H9 (cell line): ENCODE data around the gene GGTLC2. TPM values are rescaled to one million over a fixed set of nuclear protein-coding genes. Genes with fewer than 3 reads are reported as not detected.
"Not testable (repeated sequence)": the region's sequence is repeated elsewhere in the genome, so short reads cannot be mapped to it uniquely, and the experiment has no call there.

ENCODE experiments used
- DNase-seq: peaks from one replicate; pipeline ENCODE4 v3.0.0-alpha.2; 2017
- H2AFZ ChIP-seq: one replicate; pipeline ENCODE4 v1.6.1; 2013; ENCODE audit warnings: mild to moderate bottlenecking, low read length, control low read depth, moderate library complexity
- H2AK5ac ChIP-seq: 2 replicates; pipeline ENCODE4 v1.6.1; 2013; ENCODE audit warnings: low read length, control low read depth, mixed read lengths; ENCODE audit not compliant: insufficient read length
- H2BK120ac ChIP-seq: one replicate; pipeline ENCODE4 v1.6.1; 2013; ENCODE audit warnings: low read depth, mild to moderate bottlenecking, low read length, control low read depth, inconsistent platforms; ENCODE audit not compliant: poor library complexity, severe bottlenecking
- H2BK12ac ChIP-seq: 2 replicates; pipeline ENCODE4 v1.6.1; 2013; ENCODE audit warnings: low read length, control low read depth, mixed read lengths, low read depth; ENCODE audit not compliant: insufficient read length
- H2BK15ac ChIP-seq: 2 replicates; pipeline ENCODE4 v1.6.1; 2013; ENCODE audit warnings: low read depth, low read length, control low read depth
- H2BK20ac ChIP-seq: one replicate; pipeline ENCODE4 v1.6.1; 2013; ENCODE audit warnings: low read depth, mild to moderate bottlenecking, low read length, control low read depth, inconsistent platforms; ENCODE audit not compliant: poor library complexity, severe bottlenecking
- H2BK5ac ChIP-seq: 2 replicates; pipeline ENCODE4 v1.6.1; 2013; ENCODE audit warnings: low read length, control low read depth, mixed read lengths; ENCODE audit not compliant: insufficient read length
- H3K14ac ChIP-seq: 2 replicates; pipeline ENCODE4 v1.6.1; 2013; ENCODE audit warnings: low read length, control low read depth; ENCODE audit not compliant: insufficient read depth
- H3K18ac ChIP-seq: 2 replicates; pipeline ENCODE4 v1.6.1; 2013; ENCODE audit warnings: low read depth, mild to moderate bottlenecking, mixed read lengths, low read length, control low read depth; ENCODE audit not compliant: insufficient read length
- H3K23ac ChIP-seq: 2 replicates; pipeline ENCODE4 v1.6.1; 2013; ENCODE audit warnings: low read length, control low read depth, mixed read lengths, low read depth; ENCODE audit not compliant: insufficient read length
- H3K23me2 ChIP-seq: 2 replicates; pipeline ENCODE4 v1.6.1; 2013; ENCODE audit warnings: low read depth, mild to moderate bottlenecking, mixed read lengths, low read length, control low read depth; ENCODE audit not compliant: insufficient read length, poor library complexity, severe bottlenecking
- H3K27ac ChIP-seq: 2 replicates; pipeline ENCODE4 v1.5.1; 2013; ENCODE audit warnings: low read length, control low read depth, mixed read lengths, low read depth; ENCODE audit not compliant: insufficient read length
- H3K27me3 ChIP-seq: 2 replicates; pipeline ENCODE4 v1.6.1; 2013; ENCODE audit warnings: low read length, control low read depth, inconsistent platforms; ENCODE audit not compliant: insufficient read depth
- H3K4ac ChIP-seq: 2 replicates; pipeline ENCODE4 v1.6.1; 2013; ENCODE audit warnings: low read depth, mild to moderate bottlenecking, control low read depth, inconsistent platforms, low read length, moderate library complexity
- H3K4me1 ChIP-seq: 2 replicates; pipeline ENCODE4 v1.6.1; 2013; ENCODE audit warnings: low read length, control low read depth, inconsistent platforms; ENCODE audit not compliant: insufficient read depth
- H3K4me2 ChIP-seq: 2 replicates; pipeline ENCODE4 v1.6.1; 2013; ENCODE audit warnings: low read length, control low read depth, mixed read lengths; ENCODE audit not compliant: insufficient read length, insufficient read depth
- H3K56ac ChIP-seq: 2 replicates; pipeline ENCODE4 v1.6.1; 2013; ENCODE audit warnings: low read depth, mild to moderate bottlenecking, mixed read lengths, low read length, control low read depth; ENCODE audit not compliant: insufficient read length
- H3K79me1 ChIP-seq: 2 replicates; pipeline ENCODE4 v1.6.1; 2013; ENCODE audit warnings: low read depth, mild to moderate bottlenecking, moderate library complexity, low read length, control low read depth, inconsistent platforms; ENCODE audit not compliant: insufficient read depth, poor library complexity, severe bottlenecking
- H3K79me2 ChIP-seq: 2 replicates; pipeline ENCODE4 v1.6.1; 2013; ENCODE audit warnings: low read length, control low read depth, inconsistent platforms; ENCODE audit not compliant: insufficient read depth
- H3K9ac ChIP-seq: 2 replicates; pipeline ENCODE4 v1.6.1; 2013; ENCODE audit warnings: low read length, control low read depth, mixed read lengths; ENCODE audit not compliant: insufficient read length; ENCODE audit errors: extremely low read depth
- H3K9me3 ChIP-seq: one replicate; pipeline ENCODE4 v1.6.1; 2013; ENCODE audit warnings: low read depth, low read length, inconsistent platforms; ENCODE audit not compliant: control insufficient read depth
- H3T11ph ChIP-seq: one replicate; pipeline ENCODE4 v1.6.1; 2013; ENCODE audit warnings: mild to moderate bottlenecking, low read length, control low read depth, inconsistent platforms
- H4K20me1 ChIP-seq: one replicate; pipeline ENCODE4 v1.6.1; 2013; ENCODE audit not compliant: control insufficient read depth, insufficient read length, insufficient read depth
- H4K5ac ChIP-seq: 2 replicates; pipeline ENCODE4 v1.6.1; 2013; ENCODE audit warnings: low read depth, mild to moderate bottlenecking, mixed read lengths, low read length, control low read depth; ENCODE audit not compliant: insufficient read length
- H4K8ac ChIP-seq: replicated peaks from 2 replicates; pipeline ENCODE4 v1.6.1; 2013; ENCODE audit warnings: low read length, control low read depth, mixed read lengths, low read depth; ENCODE audit not compliant: insufficient read length
- H4K91ac ChIP-seq: 2 replicates; pipeline ENCODE4 v1.6.1; 2013; ENCODE audit warnings: low read depth, mild to moderate bottlenecking, moderate library complexity, mixed read lengths, low read length, control low read depth; ENCODE audit not compliant: insufficient read length
- H3K27ac Mint-ChIP-seq, 3 experiments: 2 replicates in 2 of 3; 3 replicates in 1 of 3; pipeline ENCODE4 v1.8.0; 2020 to 2021; ENCODE audit warnings: mixed read lengths in 3 of 3, mild to moderate bottlenecking in 1 of 3, moderate library complexity in 1 of 3
- H3K27me3 Mint-ChIP-seq: 2 replicates; pipeline ENCODE4 v1.8.0; 2021; ENCODE audit warnings: low read depth, mild to moderate bottlenecking, moderate library complexity, mixed read lengths
- H3K36me3 Mint-ChIP-seq, 3 experiments: 2 replicates in 2 of 3; 3 replicates in 1 of 3; pipeline ENCODE4 v1.8.0; 2020 to 2021; ENCODE audit warnings: low read depth in 3 of 3, mixed read lengths in 3 of 3; ENCODE audit not compliant: insufficient read depth in 1 of 3
- H3K4me1 Mint-ChIP-seq, 2 experiments: 2 replicates each; pipeline ENCODE4 v1.8.0; 2020; ENCODE audit warnings: mixed read lengths in 2 of 2
- H3K4me3 Mint-ChIP-seq, 2 experiments: 2 replicates in 1 of 2; 3 replicates in 1 of 2; pipeline ENCODE4 v1.8.0; 2020 to 2021; ENCODE audit warnings: mild to moderate bottlenecking in 2 of 2, mixed read lengths in 2 of 2, moderate library complexity in 1 of 2
- H3K9me3 Mint-ChIP-seq, 2 experiments: 2 replicates in 1 of 2; 3 replicates in 1 of 2; pipeline ENCODE4 v1.8.0; 2020; ENCODE audit warnings: mild to moderate bottlenecking in 2 of 2, mixed read lengths in 2 of 2, moderate library complexity in 1 of 2
- WGBS: extraction: QIAGEN DNeasy Blood & Tissue Kit; methylation state at CpG from one replicate; pipeline ENCODE4 v1.1.7; 2013; ENCODE audit warnings: missing lambda C conversion rate, low lambda C conversion rate, mixed read lengths; ENCODE audit not compliant: insufficient read length; ENCODE audit errors: extremely low coverage; 5-methylcytosine and 5-hydroxymethylcytosine counted together
- total RNA-seq: library from RNA; stranded (reverse); gene quantifications from 2 replicates; pipeline ENCODE4 v1.2.1, GENCODE V29; 2021

Gene GGTLC2
- total RNA-seq, 1 experiment from 2014 or later, result not detected

- not testable (repeated sequence) for H3K4me1 ChIP-seq, H3K9me3 Mint-ChIP-seq, H2BK5ac ChIP-seq, H2AK5ac ChIP-seq, H3K4ac ChIP-seq, H2BK12ac ChIP-seq, H2BK120ac ChIP-seq, H3K36me3 Mint-ChIP-seq, H2BK20ac ChIP-seq, H4K91ac ChIP-seq, H4K5ac ChIP-seq, H3K79me1 ChIP-seq, H3T11ph ChIP-seq, H3K23ac ChIP-seq, H3K9ac ChIP-seq, H3K9me3 ChIP-seq, H3K14ac ChIP-seq, H3K27ac ChIP-seq, H4K20me1 ChIP-seq, H4K8ac ChIP-seq, H3K27me3 ChIP-seq, H3K79me2 ChIP-seq, H3K23me2 ChIP-seq, H3K18ac ChIP-seq, H2AFZ ChIP-seq, H3K56ac ChIP-seq, H3K27ac Mint-ChIP-seq, H3K4me2 ChIP-seq, H2BK15ac ChIP-seq, H3K4me1 Mint-ChIP-seq, H3K4me3 Mint-ChIP-seq, DNase-seq
- no CpG with 5 or more reads among the region's 10 CpGs for WGBS
- H3K27me3 Mint-ChIP-seq, result peaks cover 23% of the 10 kb centered on the region
Observed at GRCh38 chr22:22642255-22642654, 2.2 kb upstream of the GGTLC2 start.

- DNase-seq, H4K8ac ChIP-seq, H3K23ac ChIP-seq, H3K4me2 ChIP-seq, H3K27ac Mint-ChIP-seq, H3K36me3 Mint-ChIP-seq, H3K4me1 ChIP-seq, H2BK20ac ChIP-seq, H3K27ac ChIP-seq, H3K4ac ChIP-seq, H3K9me3 ChIP-seq, H4K5ac ChIP-seq, H3K56ac ChIP-seq, H3K9ac ChIP-seq, H3K23me2 ChIP-seq, H3K4me3 Mint-ChIP-seq, H4K20me1 ChIP-seq, H2BK15ac ChIP-seq, H3K79me1 ChIP-seq, H2BK12ac ChIP-seq, H2BK120ac ChIP-seq, H3K18ac ChIP-seq, H4K91ac ChIP-seq, H3T11ph ChIP-seq, H3K14ac ChIP-seq, H3K4me1 Mint-ChIP-seq, H2BK5ac ChIP-seq, H3K9me3 Mint-ChIP-seq, H3K79me2 ChIP-seq, H3K27me3 ChIP-seq, H2AFZ ChIP-seq, H2AK5ac ChIP-seq: not testable (repeated sequence)
- WGBS, result no CpG with 5 or more reads among the region's 4 CpGs
- peaks cover 25% of the 10 kb centered on the region for H3K27me3 Mint-ChIP-seq
Observed at GRCh38 chr22:22645969-22646368, 1.6 kb downstream of the GGTLC2 start.
